ENCODE measurements around the gene IL15. TPM values are rescaled to one million over a fixed set of nuclear protein-coding genes. Genes with fewer than 3 reads are reported as not detected.
"Not testable (repeated sequence)": the region's sequence is repeated elsewhere in the genome, so short reads cannot be mapped to it uniquely, and the experiment has no call there.

The IL15 gene
- total and polyA plus RNA-seq, 4 donors = 0.93 to 2.0 (median 1.5) TPM

DNA sequence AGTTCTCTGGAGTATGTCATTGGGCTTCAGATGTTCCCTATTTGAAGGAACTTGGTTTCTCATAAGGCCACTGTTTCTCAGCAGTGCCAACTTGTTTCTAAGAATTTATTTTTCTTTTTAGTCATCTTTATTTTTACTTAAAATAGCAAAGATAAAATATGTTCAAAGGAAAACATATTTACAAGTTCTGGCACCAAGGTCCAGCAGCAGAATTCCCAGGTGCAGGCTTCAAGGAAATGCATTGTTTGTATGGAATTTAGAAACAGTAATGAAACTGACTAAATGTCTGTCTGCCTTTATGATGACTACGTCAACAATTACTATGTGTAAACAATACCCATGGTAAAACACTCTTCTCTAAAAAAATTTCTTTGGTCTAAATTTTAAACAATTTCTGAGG lies 109.6 kb downstream of the IL15 start (continued):
- TF ChIP-seq, protein P1, sequence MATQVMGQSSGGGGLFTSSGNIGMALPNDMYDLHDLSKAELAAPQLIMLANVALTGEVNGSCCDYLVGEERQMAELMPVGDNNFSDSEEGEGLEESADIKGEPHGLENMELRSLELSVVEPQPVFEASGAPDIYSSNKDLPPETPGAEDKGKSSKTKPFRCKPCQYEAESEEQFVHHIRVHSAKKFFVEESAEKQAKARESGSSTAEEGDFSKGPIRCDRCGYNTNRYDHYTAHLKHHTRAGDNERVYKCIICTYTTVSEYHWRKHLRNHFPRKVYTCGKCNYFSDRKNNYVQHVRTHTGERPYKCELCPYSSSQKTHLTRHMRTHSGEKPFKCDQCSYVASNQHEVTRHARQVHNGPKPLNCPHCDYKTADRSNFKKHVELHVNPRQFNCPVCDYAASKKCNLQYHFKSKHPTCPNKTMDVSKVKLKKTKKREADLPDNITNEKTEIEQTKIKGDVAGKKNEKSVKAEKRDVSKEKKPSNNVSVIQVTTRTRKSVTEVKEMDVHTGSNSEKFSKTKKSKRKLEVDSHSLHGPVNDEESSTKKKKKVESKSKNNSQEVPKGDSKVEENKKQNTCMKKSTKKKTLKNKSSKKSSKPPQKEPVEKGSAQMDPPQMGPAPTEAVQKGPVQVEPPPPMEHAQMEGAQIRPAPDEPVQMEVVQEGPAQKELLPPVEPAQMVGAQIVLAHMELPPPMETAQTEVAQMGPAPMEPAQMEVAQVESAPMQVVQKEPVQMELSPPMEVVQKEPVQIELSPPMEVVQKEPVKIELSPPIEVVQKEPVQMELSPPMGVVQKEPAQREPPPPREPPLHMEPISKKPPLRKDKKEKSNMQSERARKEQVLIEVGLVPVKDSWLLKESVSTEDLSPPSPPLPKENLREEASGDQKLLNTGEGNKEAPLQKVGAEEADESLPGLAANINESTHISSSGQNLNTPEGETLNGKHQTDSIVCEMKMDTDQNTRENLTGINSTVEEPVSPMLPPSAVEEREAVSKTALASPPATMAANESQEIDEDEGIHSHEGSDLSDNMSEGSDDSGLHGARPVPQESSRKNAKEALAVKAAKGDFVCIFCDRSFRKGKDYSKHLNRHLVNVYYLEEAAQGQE (IDR thresholded peaks at IDR 0.05) = no peak

DNA sequence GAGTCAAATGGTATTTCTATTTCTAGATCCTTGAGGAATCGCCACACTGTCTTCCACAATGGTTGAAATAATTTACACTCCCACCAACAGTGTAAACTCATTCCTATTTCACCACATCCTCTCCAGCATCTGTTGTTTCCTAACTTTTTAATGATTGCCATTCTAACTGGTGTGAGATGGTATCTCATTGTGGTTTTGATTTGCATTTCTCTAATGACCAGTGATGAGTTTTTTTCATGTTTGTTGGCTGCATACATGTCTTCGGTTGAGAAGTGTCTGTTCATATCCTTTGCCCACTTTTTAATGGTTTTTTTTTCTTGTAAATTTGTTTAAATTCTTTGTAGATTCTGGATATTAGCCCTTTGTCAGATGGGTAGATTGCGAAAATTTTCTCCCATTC lies 115.4 kb downstream of the IL15 start:
- DNase-seq (ENCODE audit: low spot score); H3K27me3 ChIP-seq (ENCODE audit: control insufficient read depth in 4 of 4, insufficient read depth in 4 of 4, low read length in 3 of 4); H3K4me1 ChIP-seq (ENCODE audit: control insufficient read depth in 4 of 4, insufficient read depth in 4 of 4, low read length in 3 of 4); H3K27ac ChIP-seq (ENCODE audit: low read depth in 1 of 2, low read length in 2 of 2); H3K9ac ChIP-seq (ENCODE audit: low read depth in 1 of 2, low read length in 2 of 2); H3K36me3 ChIP-seq (ENCODE audit: control insufficient read depth in 4 of 4, insufficient read depth in 3 of 4, low read depth in 1 of 4, low read length in 3 of 4); H3K4me3 ChIP-seq (ENCODE audit: low read depth in 1 of 3, low read length in 3 of 3); H3K9me3 ChIP-seq (ENCODE audit: control insufficient read depth in 4 of 4, low read length in 3 of 4): not testable (repeated sequence)
- 79% methylated on average over 3 of the region's 3 CpGs for WGBS

DNA sequence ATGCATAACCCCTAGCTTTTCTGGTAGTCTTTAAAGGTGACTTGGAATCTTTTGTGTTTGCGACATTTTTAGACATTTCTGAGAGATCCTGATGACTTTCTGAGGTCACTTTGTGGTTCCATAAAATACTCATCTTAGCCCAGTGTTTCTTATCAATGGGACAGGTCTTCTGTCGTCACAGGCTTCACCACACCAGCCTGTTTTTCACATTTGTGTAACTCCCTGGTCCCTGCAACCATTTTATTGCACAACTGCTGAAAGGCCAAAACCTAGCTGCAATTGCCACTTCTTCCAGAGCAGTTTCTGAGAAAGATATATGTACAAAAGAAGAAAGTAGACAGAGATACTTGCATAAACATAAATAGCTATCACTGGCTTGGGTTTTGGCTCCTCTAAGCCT lies 120.9 kb downstream of the IL15 start:
- Histone ChIP-seq H3K9ac (ENCODE audit: low read depth in 1 of 2, low read length in 2 of 2) (no peak overlapping the region), H3K4me1 (ENCODE audit: control insufficient read depth in 4 of 4, insufficient read depth in 4 of 4, low read length in 3 of 4) (no peaks in the 10 kb centered on the region), H3K4me3 (ENCODE audit: low read depth in 1 of 3, low read length in 3 of 3) (no peak overlapping the region), H3K27me3 (ENCODE audit: control insufficient read depth in 4 of 4, insufficient read depth in 4 of 4, low read length in 3 of 4) (no peaks in the 10 kb centered on the region), H3K27ac (ENCODE audit: low read depth in 1 of 2, low read length in 2 of 2) (no peak overlapping the region), H3K36me3 (ENCODE audit: control insufficient read depth in 4 of 4, insufficient read depth in 3 of 4, low read depth in 1 of 4, low read length in 3 of 4) (no peaks in the 10 kb centered on the region), H3K9me3 (ENCODE audit: control insufficient read depth in 4 of 4, low read length in 3 of 4) (no peaks in the 10 kb centered on the region)
- WGBS = 67% methylated on average over 2 of the region's 2 CpGs
- no peak for DNase-seq (ENCODE audit: low spot score)
- TF ChIP-seq HNF4A (conservative IDR thresholded peaks at IDR 0.05) = no peak
- TF ChIP-seq, protein P2, sequence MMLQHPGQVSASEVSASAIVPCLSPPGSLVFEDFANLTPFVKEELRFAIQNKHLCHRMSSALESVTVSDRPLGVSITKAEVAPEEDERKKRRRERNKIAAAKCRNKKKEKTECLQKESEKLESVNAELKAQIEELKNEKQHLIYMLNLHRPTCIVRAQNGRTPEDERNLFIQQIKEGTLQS (IDR thresholded peaks at IDR 0.05) = no peak
- TF ChIP-seq FOXA2 (IDR thresholded peaks at IDR 0.05) = no peak
- TF ChIP-seq, protein P1 (IDR thresholded peaks at IDR 0.05) = no peak
- TF ChIP-seq JUND (IDR thresholded peaks at IDR 0.05) = no peak
- TF ChIP-seq, protein P3, sequence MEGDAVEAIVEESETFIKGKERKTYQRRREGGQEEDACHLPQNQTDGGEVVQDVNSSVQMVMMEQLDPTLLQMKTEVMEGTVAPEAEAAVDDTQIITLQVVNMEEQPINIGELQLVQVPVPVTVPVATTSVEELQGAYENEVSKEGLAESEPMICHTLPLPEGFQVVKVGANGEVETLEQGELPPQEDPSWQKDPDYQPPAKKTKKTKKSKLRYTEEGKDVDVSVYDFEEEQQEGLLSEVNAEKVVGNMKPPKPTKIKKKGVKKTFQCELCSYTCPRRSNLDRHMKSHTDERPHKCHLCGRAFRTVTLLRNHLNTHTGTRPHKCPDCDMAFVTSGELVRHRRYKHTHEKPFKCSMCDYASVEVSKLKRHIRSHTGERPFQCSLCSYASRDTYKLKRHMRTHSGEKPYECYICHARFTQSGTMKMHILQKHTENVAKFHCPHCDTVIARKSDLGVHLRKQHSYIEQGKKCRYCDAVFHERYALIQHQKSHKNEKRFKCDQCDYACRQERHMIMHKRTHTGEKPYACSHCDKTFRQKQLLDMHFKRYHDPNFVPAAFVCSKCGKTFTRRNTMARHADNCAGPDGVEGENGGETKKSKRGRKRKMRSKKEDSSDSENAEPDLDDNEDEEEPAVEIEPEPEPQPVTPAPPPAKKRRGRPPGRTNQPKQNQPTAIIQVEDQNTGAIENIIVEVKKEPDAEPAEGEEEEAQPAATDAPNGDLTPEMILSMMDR (IDR thresholded peaks at IDR 0.05; ENCODE audit: low read depth, low read length, missing input control) = no peak
- TF ChIP-seq TAF1 (conservative IDR thresholded peaks at IDR 0.05) = no peak
- no peak for TF ChIP-seq FOXA1 (IDR thresholded peaks at IDR 0.05)
- TF ChIP-seq GABPA (IDR thresholded peaks at IDR 0.05 in 1 of 2, conservative IDR thresholded peaks at IDR 0.05 in 1 of 2) = no peak
- TF ChIP-seq RAD21 (IDR thresholded peaks at IDR 0.05) = no peak
- TF ChIP-seq, protein P4, sequence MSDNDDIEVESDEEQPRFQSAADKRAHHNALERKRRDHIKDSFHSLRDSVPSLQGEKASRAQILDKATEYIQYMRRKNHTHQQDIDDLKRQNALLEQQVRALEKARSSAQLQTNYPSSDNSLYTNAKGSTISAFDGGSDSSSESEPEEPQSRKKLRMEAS (IDR thresholded peaks at IDR 0.05) = no peak
- TF ChIP-seq EGR1 (IDR thresholded peaks at IDR 0.05; ENCODE audit: low read depth in 2 of 2) = no peak
- no peak for TF ChIP-seq NR2F2 (IDR thresholded peaks at IDR 0.05)
- TF ChIP-seq SP1 (IDR thresholded peaks at IDR 0.05) = no peak
- no peak for TF ChIP-seq HNF4G (IDR thresholded peaks at IDR 0.05)
- TF ChIP-seq, protein P5, sequence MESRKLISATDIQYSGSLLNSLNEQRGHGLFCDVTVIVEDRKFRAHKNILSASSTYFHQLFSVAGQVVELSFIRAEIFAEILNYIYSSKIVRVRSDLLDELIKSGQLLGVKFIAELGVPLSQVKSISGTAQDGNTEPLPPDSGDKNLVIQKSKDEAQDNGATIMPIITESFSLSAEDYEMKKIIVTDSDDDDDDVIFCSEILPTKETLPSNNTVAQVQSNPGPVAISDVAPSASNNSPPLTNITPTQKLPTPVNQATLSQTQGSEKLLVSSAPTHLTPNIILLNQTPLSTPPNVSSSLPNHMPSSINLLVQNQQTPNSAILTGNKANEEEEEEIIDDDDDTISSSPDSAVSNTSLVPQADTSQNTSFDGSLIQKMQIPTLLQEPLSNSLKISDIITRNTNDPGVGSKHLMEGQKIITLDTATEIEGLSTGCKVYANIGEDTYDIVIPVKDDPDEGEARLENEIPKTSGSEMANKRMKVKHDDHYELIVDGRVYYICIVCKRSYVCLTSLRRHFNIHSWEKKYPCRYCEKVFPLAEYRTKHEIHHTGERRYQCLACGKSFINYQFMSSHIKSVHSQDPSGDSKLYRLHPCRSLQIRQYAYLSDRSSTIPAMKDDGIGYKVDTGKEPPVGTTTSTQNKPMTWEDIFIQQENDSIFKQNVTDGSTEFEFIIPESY (IDR thresholded peaks at IDR 0.05) = no peak
- TF ChIP-seq RXRA (IDR thresholded peaks at IDR 0.05) = no peak
- TF ChIP-seq YY1 (IDR thresholded peaks at IDR 0.05) = no peak
